ENCODE results near the gene ZBTB7C. TPM values are rescaled to one million over a fixed set of nuclear protein-coding genes. Genes with fewer than 3 reads are reported as not detected.
A peak's percentile ranks its signal among the peaks of the same experiment; 100 is the strongest.

The ZBTB7C gene
- total RNA-seq, 2 donors from 2014 or later: 4.2 to 5.6 TPM

- intact Hi-C loops (cut with DNase I): no loop called here
- ATAC-seq (no peak), DNase-seq (no peak)
These were observed 13.5 kb downstream of the ZBTB7C start for GRCh38 chr18:48395646-48396045.

GRCh38 chr18:48394176-48394575 lies 15.0 kb downstream of the ZBTB7C start:
- intact Hi-C loops (cut with DNase I): no loop called here
- ATAC-seq (no peak), DNase-seq (no peak)

- no peak for DNase-seq
- no peak for ATAC-seq
- intact Hi-C loops (cut with DNase I): no loop called here
These were observed 15.4 kb downstream of the ZBTB7C start for GRCh38 chr18:48393776-48394175.

GRCh38 chr18:48393170-48393569 lies 16.0 kb downstream of the ZBTB7C start:
- intact Hi-C loops (cut with DNase I): no loop called here
- ATAC-seq: no peak

GRCh38 chr18:48392268-48392667 lies 16.9 kb downstream of the ZBTB7C start:
- intact Hi-C loops (cut with DNase I): no loop called here
- ATAC-seq: no peak
- no peak for DNase-seq

More at GRCh38 chr18:48393170-48393569, 16.0 kb downstream of the ZBTB7C start:
- DNase-seq: no peak

- ATAC-seq (peak; percentile 55 to 78), DNase-seq (no peak)
- intact Hi-C loops (cut with DNase I): no loop called here
These were observed 17.3 kb downstream of the ZBTB7C start for GRCh38 chr18:48391868-48392267.

- intact Hi-C loops (cut with DNase I): no loop called here
- ATAC-seq (no peak), DNase-seq (no peak)
These were observed 18.5 kb downstream of the ZBTB7C start for GRCh38 chr18:48390641-48391040.

GRCh38 chr18:48388478-48388877 lies 20.7 kb downstream of the ZBTB7C start:
- intact Hi-C loops (cut with DNase I): no loop called here
- DNase-seq (no peak), ATAC-seq (no peak)

- intact Hi-C loops (cut with DNase I): no loop called here
- ATAC-seq (peak in 1 of 2 donors; percentile 58), DNase-seq (no peak)
These were observed 21.9 kb downstream of the ZBTB7C start for GRCh38 chr18:48387300-48387699.

GRCh38 chr18:48385596-48385995 lies 23.6 kb downstream of the ZBTB7C start:
- ATAC-seq: no peak
- DNase-seq: no peak
- intact Hi-C loops (cut with DNase I): no loop called here

GRCh38 chr18:48376934-48377333 lies 32.2 kb downstream of the ZBTB7C start:
- no peak for ATAC-seq
- intact Hi-C loops (cut with DNase I): no loop called here
- no peak for DNase-seq

GRCh38 chr18:48376406-48376805 lies 32.8 kb downstream of the ZBTB7C start:
- DNase-seq (no peak), ATAC-seq (no peak)
- intact Hi-C loops (cut with DNase I): no loop called here

GRCh38 chr18:48375150-48375800 lies 33.9 kb downstream of the ZBTB7C start:
- intact Hi-C loops (cut with DNase I): no loop called here
- ATAC-seq: peak; percentile 19 to 69

GRCh38 chr18:48374423-48375149 lies 34.6 kb downstream of the ZBTB7C start:
- peak; percentile 27 to 82 for ATAC-seq
- DNase-seq: no peak
- intact Hi-C loops (cut with DNase I): no loop called here

More at GRCh38 chr18:48375150-48375800, 33.9 kb downstream of the ZBTB7C start:
- no peak for DNase-seq

GRCh38 chr18:48371854-48372602 lies 37.2 kb downstream of the ZBTB7C start:
- no peak for DNase-seq
- ATAC-seq: no peak
- intact Hi-C loops (cut with DNase I): no loop called here

- no peak for DNase-seq
- no peak for ATAC-seq
- intact Hi-C loops (cut with DNase I): no loop called here
These were observed 41.6 kb downstream of the ZBTB7C start for GRCh38 chr18:48367557-48367956.

- intact Hi-C loops (cut with DNase I): no loop called here
- ATAC-seq: no peak
These were observed 43.2 kb downstream of the ZBTB7C start for GRCh38 chr18:48365965-48366364.

GRCh38 chr18:48364146-48364545 lies 45.0 kb downstream of the ZBTB7C start:
- ATAC-seq (no peak), DNase-seq (no peak)
- intact Hi-C loops (cut with DNase I): no loop called here

More at GRCh38 chr18:48365965-48366364, 43.2 kb downstream of the ZBTB7C start:
- DNase-seq: no peak

GRCh38 chr18:48363175-48363574 lies 46.0 kb downstream of the ZBTB7C start:
- ATAC-seq (no peak), DNase-seq (no peak)
- intact Hi-C loops (cut with DNase I): no loop called here

- no peak for ATAC-seq
- intact Hi-C loops (cut with DNase I): no loop called here
- no peak for DNase-seq
These were observed 47.4 kb downstream of the ZBTB7C start for GRCh38 chr18:48361801-48362200.
